HG03521 (cell line): ENCODE data around the gene METAP1D.
A peak's percentile ranks its signal among the peaks of the same experiment; 100 is the strongest.
"Not testable (repeated sequence)": the region's sequence is repeated elsewhere in the genome, so short reads cannot be mapped to it uniquely, and the experiment has no call there.

ENCODE experiments used
- ATAC-seq: cut with Tn5 transposase; IDR thresholded peaks from one replicate; pipeline ENCODE4 v1.9.1; 2021; ENCODE audit warnings: mild to moderate bottlenecking, moderate library complexity; ENCODE audit not compliant: unreplicated experiment

Gene METAP1D

GRCh38 chr2:171999604-172000469 is at the start of gene METAP1D:
TSS of gene METAP1D (plus strand) at chr2:171999953. CDS start at chr2:171999970, 17 bp downstream.
- ATAC-seq = peak; percentile 95

GRCh38 chr2:171952276-171952675 is 47.5 kb upstream of the METAP1D start:
- ATAC-seq = no peak

GRCh38 chr2:171952748-171953147 is 47.0 kb upstream of the METAP1D start:
- ATAC-seq = no peak

GRCh38 chr2:171956135-171956825 is 43.5 kb upstream of the METAP1D start:
- ATAC-seq = no peak

- no peak for ATAC-seq
Measured at GRCh38 chr2:171957061-171957460, 42.7 kb upstream of the METAP1D start.

GRCh38 chr2:171958475-171958874 is 41.3 kb upstream of the METAP1D start:
- no peak for ATAC-seq

- no peak for ATAC-seq
Measured at GRCh38 chr2:171959998-171960397, 39.8 kb upstream of the METAP1D start.

GRCh38 chr2:171960570-171960969 is 39.2 kb upstream of the METAP1D start:
- ATAC-seq = no peak

- no peak for ATAC-seq
Measured at GRCh38 chr2:171963198-171963597, 36.6 kb upstream of the METAP1D start.

- ATAC-seq = no peak
Measured at GRCh38 chr2:171964308-171964707, 35.4 kb upstream of the METAP1D start.

GRCh38 chr2:171965238-171965637 is 34.5 kb upstream of the METAP1D start:
- no peak for ATAC-seq

GRCh38 chr2:171965661-171966060 is 34.1 kb upstream of the METAP1D start:
- no peak for ATAC-seq

- no peak for ATAC-seq
Measured at GRCh38 chr2:171966235-171966634, 33.5 kb upstream of the METAP1D start.

GRCh38 chr2:171966688-171967087 is 33.1 kb upstream of the METAP1D start:
- ATAC-seq = no peak

GRCh38 chr2:171968509-171968908 is 31.2 kb upstream of the METAP1D start:
- no peak for ATAC-seq

- no peak for ATAC-seq
Measured at GRCh38 chr2:171972329-171972982, 27.3 kb upstream of the METAP1D start.

- no peak for ATAC-seq
Measured at GRCh38 chr2:171979103-171979502, 20.6 kb upstream of the METAP1D start.

GRCh38 chr2:171983924-171984323 is 15.8 kb upstream of the METAP1D start:
- not testable (repeated sequence) for ATAC-seq

GRCh38 chr2:171985076-171985475 is 14.7 kb upstream of the METAP1D start:
- ATAC-seq = no peak

GRCh38 chr2:171986778-171987177 is 13.0 kb upstream of the METAP1D start:
- ATAC-seq = no peak

- no peak for ATAC-seq
Measured at GRCh38 chr2:171991027-171991426, 8.7 kb upstream of the METAP1D start.

- ATAC-seq = no peak
Measured at GRCh38 chr2:171995586-171995985, 4.2 kb upstream of the METAP1D start.
